Heart left ventricle (tissue), 16 donors: ENCODE measurements around the gene SLX9. TPM values are rescaled to one million over a fixed set of nuclear protein-coding genes. Genes with fewer than 3 reads are reported as not detected.

ENCODE experiments used
- ATAC-seq, 4 donors: fragments of 200-7000 bp; cut with Tn5 transposase; one replicate each; pipeline ENCODE4 v1.9.1; 2020 to 2022; ENCODE audit warnings: moderate library complexity in 4 of 4, mild to moderate bottlenecking in 3 of 4, moderate number of reproducible peaks in 1 of 4
- DNase-seq, 5 donors: peaks; one replicate each; pipeline ENCODE4 v3.0.0-alpha.2; 2020
- H3K27ac ChIP-seq, 12 donors: fragments of 200-600 bp; sonication (generic) in 4 of 12; one replicate each; pipeline versions ENCODE4 v1.5.0 to v1.8.0; 2016 to 2022; ENCODE audit warnings: mild to moderate bottlenecking in 2 of 12
- H3K27me3 ChIP-seq, 9 donors: fragments of 200-600 bp; sonication (generic) in 2 of 9; one replicate each; pipeline versions ENCODE4 v1.5.1 to v1.8.0; 2016 to 2022; ENCODE audit warnings: mild to moderate bottlenecking in 3 of 9
- H3K36me3 ChIP-seq, 9 donors: fragments of 200-600 bp; sonication (generic) in 2 of 9; one replicate each; pipeline versions ENCODE4 v1.5.0 to v1.8.0; 2018 to 2022; ENCODE audit warnings: mild to moderate bottlenecking in 2 of 9
- H3K4me1 ChIP-seq, 12 donors: fragments of 200-600 bp; sonication (generic) in 4 of 12; one replicate each; pipeline versions ENCODE4 v1.5.0 to v1.8.0; 2016 to 2022; ENCODE audit warnings: mild to moderate bottlenecking in 3 of 12
- H3K4me3 ChIP-seq, 12 donors: fragments of 200-600 bp; sonication (generic) in 4 of 12; one replicate each; pipeline versions ENCODE4 v1.5.0 to v1.8.0; 2017 to 2022; ENCODE audit warnings: mild to moderate bottlenecking in 9 of 12, moderate library complexity in 4 of 12
- H3K9me3 ChIP-seq, 12 donors: fragments of 200-600 bp; sonication (generic) in 4 of 12; one replicate each; pipeline versions ENCODE4 v1.5.0 to v1.8.0; 2016 to 2022; ENCODE audit warnings: mild to moderate bottlenecking in 1 of 12
- POLR2A ChIP-seq, 2 donors: fragments of 450-650 bp; IDR thresholded peaks; one replicate each; pipeline ENCODE4 v1.6.1; 2017; ENCODE audit warnings: antibody characterized with exemption in 2 of 2, mild to moderate bottlenecking in 2 of 2, moderate library complexity in 2 of 2
- WGBS, 4 donors: extraction: QIAGEN DNeasy Blood & Tissue Kit in 2 of 4; methylation state at CpG; one replicate each; pipeline versions ENCODE4 v1.1.5 to v1.1.7; 2013 to 2018; 5-methylcytosine and 5-hydroxymethylcytosine counted together
- intact Hi-C, 10 donors: fragments of 100-400 bp; cut with DNase I; formaldehyde crosslinking; loops; one replicate each; pipeline versions ENCODE4 v1.11.1 to v1.14.2; 2022
- polyA plus RNA-seq, 2 donors: library from polyadenylated mRNA; stranded (reverse); fragments of 200-250 nt; gene quantifications; one replicate each; pipeline ENCODE4 v1.2.3, GENCODE V29; 2013
- total RNA-seq, 9 donors: library from RNA; depleted of rRNA in 2 of 9; stranded (reverse); fragments of >200 nt in 2 of 9; fragmentation: NEBNext Ultra II Directional in 3 of 9; extraction: Animal tissue kit (Norgen Biotek cat#: 25700) in 3 of 9; gene quantifications; one replicate each; pipeline versions ENCODE4 v1.1.0 to v1.2.4, GENCODE V29; 2016 to 2023
- TF ChIP-seq, protein P1 (sequence below), 12 donors: fragments of 200-600 bp; sonication (generic) in 4 of 12; IDR thresholded peaks; one replicate each; pipeline versions ENCODE4 v1.5.0 to v1.8.0; 2018 to 2022; ENCODE audit warnings: antibody characterized with exemption in 12 of 12, mild to moderate bottlenecking in 5 of 12
- donor health status: ischemic (EF 13 %, LVEDD 7.1; RV severe dilation, severe dysfunction).
- donor health status: healthy with polysubstance abuse.
- donor health status: DM: no; HTN: yes; CAD: no.
- donor health status: DM: no; HTN: no; CAD: no.
- donor health status: ischemic (EF 25% LVEDD 6.9; RV normal size, moderate dysfunction).
- donor health status: ischemic (EF 25% LVEDD 5.7; RV mildly dilated, moderate dysfunction).
- donor health status: healthy.
- donor health status: DM: yes; HTN: yes; CAD: no.
- donor health status: ischemic (EF 35%, LVEDD 5.7; RV mildly dilated, moderate dysfunction).
- donor health status: nonischemic (EF 11% LVEDD 7.7; RV severe dilation, severe dysfunction).
- donor health status: DM: yes; HTN: yes; CAD: no.
- donor health status: PGD.
- donor health status: ischemic (EF 29% LVEDD 5.4; RV normal size, mild dysfunction).
- donor health status: nonischemic (EF 23%, LVEDD 6.1; RV moderate dilation, normal function).

The SLX9 gene
- total and polyA plus RNA-seq, 11 donors: 38.5 to 77.8 (median 49.1) TPM

DNA sequence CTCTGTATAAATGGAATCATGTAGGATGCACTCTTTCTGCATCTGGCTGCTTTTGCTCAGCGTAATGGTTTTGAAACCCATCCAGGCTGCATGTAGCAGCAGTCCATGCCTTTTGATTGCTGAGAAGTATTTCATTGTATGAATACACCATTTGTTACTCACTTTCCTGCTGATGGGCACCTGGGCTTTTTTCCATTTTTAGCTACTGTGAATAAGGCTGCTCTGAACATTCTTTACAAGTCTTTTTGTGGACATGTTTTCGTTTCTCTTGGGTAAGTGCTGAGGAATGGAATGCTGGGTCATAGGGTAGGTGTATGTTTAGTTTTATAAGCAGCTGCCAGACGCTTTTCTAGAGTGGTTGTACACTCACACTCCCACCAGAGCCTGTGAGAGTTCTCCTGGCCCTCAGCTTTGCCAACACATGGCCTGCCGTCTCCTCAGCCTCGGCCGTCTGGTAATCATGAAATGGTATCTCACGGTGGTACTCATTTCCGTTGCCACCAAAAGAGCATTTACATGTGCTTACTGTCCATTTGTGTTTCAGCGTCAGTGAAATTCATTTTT, 22.7 kb downstream of the SLX9 start:
- Histone ChIP-seq H3K36me3 (peaks cover 0 to 29% (median 8%) of the 10 kb centered on the region in 9 donors), H3K4me3 (no peak overlapping the region), H3K9me3 (no peaks in the 10 kb centered on the region), H3K4me1 (peaks cover 11 to 92% (median 66%) of the 10 kb centered on the region in 12 donors), H3K27me3 (no peaks in the 10 kb centered on the region), H3K27ac (peak overlapping the region; percentile 34 to 76 (median 67))
- DNase-seq (peak in 3 of 5 donors; percentile 27 to 53 (median 45)), ATAC-seq (peak; percentile 38 to 64 (median 48))
- no peak for TF ChIP-seq POLR2A (IDR thresholded peaks at IDR 0.05)
- TF ChIP-seq, protein P1, sequence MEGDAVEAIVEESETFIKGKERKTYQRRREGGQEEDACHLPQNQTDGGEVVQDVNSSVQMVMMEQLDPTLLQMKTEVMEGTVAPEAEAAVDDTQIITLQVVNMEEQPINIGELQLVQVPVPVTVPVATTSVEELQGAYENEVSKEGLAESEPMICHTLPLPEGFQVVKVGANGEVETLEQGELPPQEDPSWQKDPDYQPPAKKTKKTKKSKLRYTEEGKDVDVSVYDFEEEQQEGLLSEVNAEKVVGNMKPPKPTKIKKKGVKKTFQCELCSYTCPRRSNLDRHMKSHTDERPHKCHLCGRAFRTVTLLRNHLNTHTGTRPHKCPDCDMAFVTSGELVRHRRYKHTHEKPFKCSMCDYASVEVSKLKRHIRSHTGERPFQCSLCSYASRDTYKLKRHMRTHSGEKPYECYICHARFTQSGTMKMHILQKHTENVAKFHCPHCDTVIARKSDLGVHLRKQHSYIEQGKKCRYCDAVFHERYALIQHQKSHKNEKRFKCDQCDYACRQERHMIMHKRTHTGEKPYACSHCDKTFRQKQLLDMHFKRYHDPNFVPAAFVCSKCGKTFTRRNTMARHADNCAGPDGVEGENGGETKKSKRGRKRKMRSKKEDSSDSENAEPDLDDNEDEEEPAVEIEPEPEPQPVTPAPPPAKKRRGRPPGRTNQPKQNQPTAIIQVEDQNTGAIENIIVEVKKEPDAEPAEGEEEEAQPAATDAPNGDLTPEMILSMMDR (IDR thresholded peaks at IDR 0.05): no peak
- 45 to 53% (median 51%) methylated on average over 9 of the region's 9 CpGs for WGBS, 4 donors
- intact Hi-C loops: loop anchor here in 1 of 10 donors (5.0 kb wide), 1 partner anchor 55 kb away; no protein-coding TSS in a partner anchor

DNA sequence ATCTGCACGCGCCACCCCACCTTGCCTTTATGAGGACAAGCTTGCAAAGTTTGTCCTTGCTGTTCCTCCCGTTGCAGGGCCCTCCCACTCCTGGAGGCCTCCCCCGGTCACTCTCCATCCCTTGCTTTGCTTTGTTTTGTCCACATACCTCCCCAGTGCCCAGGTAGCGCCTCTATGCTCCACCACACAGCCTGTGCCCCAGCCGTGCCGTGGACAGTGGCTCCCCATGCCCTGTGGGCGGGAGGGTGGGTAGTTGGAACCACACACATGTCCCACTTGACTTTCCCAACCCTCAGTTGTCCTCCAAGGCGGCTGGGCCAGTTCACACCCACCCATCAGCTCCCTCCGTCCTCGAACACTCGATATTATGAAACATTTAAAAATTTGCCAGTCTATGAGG, 24.6 kb downstream of the SLX9 start:
- peak in 2 of 5 donors; percentile 4 to 42 for DNase-seq
- H3K4me3 ChIP-seq: no peak overlapping the region
- peaks cover 3 to 85% (median 53%) of the 10 kb centered on the region in 12 donors for H3K4me1 ChIP-seq
- no peaks in the 10 kb centered on the region for H3K27me3 ChIP-seq
- no peaks in the 10 kb centered on the region for H3K9me3 ChIP-seq
- TF ChIP-seq POLR2A (IDR thresholded peaks at IDR 0.05): no peak
- TF ChIP-seq, protein P1 (IDR thresholded peaks at IDR 0.05): no peak
- no peak for ATAC-seq
- WGBS, 4 donors: 95 to 97% (median 96%) methylated on average over 12 of the region's 12 CpGs
- intact Hi-C loops: loop anchor here in 1 of 10 donors (5.0 kb wide), 1 partner anchor 53 kb away; no protein-coding TSS in a partner anchor
- peak overlapping the region in 1 of 12 donors; percentile 13 for H3K27ac ChIP-seq
- H3K36me3 ChIP-seq: peaks cover 0 to 36% (median 12%) of the 10 kb centered on the region in 9 donors

DNA sequence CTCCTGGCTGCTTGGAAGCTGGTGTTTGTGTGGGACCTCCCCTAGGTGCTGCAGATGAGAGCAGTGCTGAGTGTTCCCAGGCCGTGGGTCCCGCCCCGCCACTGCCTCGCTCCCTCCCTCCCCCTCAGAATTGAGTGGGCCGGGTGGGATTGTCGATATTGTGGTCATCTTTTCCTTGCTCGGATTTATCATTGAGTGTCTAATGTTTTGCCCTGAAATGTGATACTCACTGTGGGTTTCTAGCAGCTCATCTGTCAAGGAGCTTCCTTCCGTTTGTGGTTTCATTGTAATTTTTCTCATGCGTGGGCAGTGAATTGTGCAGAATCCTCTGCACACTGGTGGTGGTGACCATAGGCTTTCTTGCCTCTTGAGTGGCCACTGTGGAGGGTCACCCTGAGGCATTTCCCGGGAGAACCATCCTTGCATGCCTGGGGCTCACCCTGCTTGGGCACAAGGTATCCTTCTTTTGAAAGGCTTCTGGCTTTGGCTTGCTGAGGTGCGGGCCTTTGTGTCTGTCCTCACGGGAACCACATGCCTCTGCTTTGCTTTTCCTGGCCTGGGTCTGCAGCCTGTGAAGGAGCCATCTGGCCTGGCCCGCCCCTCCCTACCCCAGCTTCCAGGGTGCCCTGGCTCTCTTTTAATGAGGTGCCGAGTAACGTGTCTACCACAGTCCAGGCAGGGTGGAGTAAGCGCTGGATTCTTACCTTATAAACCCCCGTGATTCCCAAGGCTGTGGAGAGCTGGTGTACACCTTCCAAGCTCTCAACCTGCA, 25.6 kb downstream of the SLX9 start:
- Histone ChIP-seq H3K4me1 (peaks cover 0 to 83% (median 42%) of the 10 kb centered on the region in 12 donors), H3K9me3 (no peaks in the 10 kb centered on the region), H3K27me3 (no peaks in the 10 kb centered on the region), H3K4me3 (no peak overlapping the region), H3K36me3 (peaks cover 0 to 36% (median 12%) of the 10 kb centered on the region in 9 donors), H3K27ac (peak overlapping the region in 5 of 12 donors; percentile 46 to 77 (median 56))
- intact Hi-C loops: no loop called here
- no peak for TF ChIP-seq POLR2A (IDR thresholded peaks at IDR 0.05)
- TF ChIP-seq, protein P1 (IDR thresholded peaks at IDR 0.05): no peak
- 91 to 93% (median 91%) methylated on average over 15 to 17 of the region's 17 CpGs for WGBS, 4 donors
- ATAC-seq (no peak), DNase-seq (peak in 3 of 5 donors; percentile 16 to 46 (median 16))
